22Rv1 (cell line): Measurements from ENCODE around the gene GGTLC1.

ENCODE experiments used
- H3K27ac ChIP-seq: fragments of 450-650 bp; 2 replicates; pipeline ENCODE4 v1.5.1; 2017
- CTCF ChIP-seq: fragments of 450-650 bp; IDR thresholded peaks from 2 replicates; pipeline ENCODE4 v1.5.1; 2017; ENCODE audit warnings: mild to moderate bottlenecking
- ZFX ChIP-seq: fragments of 450-650 bp; IDR thresholded peaks from 2 replicates; pipeline ENCODE4 v1.6.1; 2017; ENCODE audit warnings: antibody characterized with exemption, borderline replicate concordance

GGTLC1 gene

DNA sequence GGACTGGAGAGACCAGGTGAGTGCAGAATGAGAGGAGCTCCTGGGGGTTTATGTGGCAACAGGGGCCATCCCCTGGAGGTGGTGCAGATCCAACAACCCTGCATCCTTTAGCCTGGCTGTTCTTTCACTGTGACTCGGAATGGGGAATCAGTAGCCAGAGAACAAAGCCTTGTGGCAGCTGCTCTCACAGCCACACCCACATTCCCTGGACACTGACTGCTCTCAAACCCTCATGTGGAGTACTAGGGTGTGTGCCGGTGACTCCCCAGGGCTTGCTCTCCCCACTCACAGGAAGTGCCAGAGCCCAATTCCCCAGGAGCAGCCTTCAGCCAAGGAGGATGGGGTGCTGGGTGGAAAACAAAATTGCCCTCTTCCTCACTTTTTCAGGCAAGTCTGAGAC is 30.2 kb upstream of the GGTLC1 start:
- H3K27ac ChIP-seq = no peak overlapping the region
- TF ChIP-seq ZFX (no peak), CTCF (no peak)

DNA sequence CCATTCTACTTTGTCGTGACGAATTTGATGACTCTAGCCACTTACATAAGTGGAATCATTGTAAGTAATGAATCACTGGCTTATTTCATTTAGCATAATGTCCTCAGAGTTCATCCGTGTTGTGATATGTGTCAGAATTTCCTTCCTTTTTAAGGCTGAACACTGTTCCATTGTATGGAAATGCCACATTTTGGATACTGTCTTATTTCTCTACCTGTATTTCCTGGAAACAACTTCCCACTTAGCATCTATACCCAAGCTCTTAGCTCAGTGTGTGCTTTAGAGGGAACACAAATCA is 28.8 kb upstream of the GGTLC1 start:
- no peak for TF ChIP-seq ZFX
- TF ChIP-seq CTCF = no peak
- H3K27ac ChIP-seq = no peak overlapping the region

DNA sequence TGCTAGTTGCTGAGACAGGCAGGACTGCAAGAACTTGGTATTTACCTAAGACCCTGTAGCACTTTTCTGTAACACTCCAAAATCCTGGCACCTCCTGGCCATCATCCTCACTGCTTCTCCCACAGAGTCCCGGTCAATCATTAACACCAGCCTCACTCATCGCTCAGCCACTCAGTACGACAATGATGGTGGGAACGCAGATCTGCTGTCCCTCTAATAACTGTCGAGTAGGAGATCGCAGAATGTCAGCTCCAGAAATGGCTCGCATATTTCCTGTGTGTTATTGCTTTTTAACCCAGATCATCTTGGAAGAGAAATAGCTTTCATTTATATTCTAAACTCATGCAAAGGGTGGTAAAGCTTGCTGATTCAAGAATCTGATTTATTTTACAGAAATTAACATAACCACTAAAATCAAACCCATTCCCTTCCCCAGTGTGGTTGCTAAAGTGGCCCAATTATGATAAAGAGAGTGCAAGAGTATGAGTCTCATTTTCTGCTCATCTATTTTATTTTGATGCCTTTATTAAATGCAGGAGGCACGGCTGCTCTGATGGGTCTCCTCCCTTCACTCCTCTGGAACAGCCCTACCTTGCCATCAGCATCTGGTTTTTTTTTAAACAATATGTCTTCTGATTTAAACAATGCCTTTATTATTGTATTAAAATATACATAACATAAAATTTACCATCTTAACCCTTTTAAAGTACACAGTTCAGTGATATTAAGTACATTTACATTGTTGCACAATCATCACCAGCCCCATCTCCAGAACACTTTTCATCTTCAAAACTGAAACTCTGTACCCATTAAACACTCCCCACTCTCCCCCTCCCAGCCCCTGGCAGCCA is 28.3 kb upstream of the GGTLC1 start:
- TF ChIP-seq CTCF (no peak), ZFX (no peak)

GRCh38 chr20:24013953-24014352 is 25.4 kb upstream of the GGTLC1 start:
- no peak overlapping the region for H3K27ac ChIP-seq
- TF ChIP-seq CTCF (no peak), ZFX (no peak)

More for the DNA sequence above, 28.3 kb upstream of the GGTLC1 start:
- no peak overlapping the region for H3K27ac ChIP-seq

GRCh38 chr20:24011282-24011681 is 22.7 kb upstream of the GGTLC1 start:
- TF ChIP-seq CTCF (no peak), ZFX (no peak)
- H3K27ac ChIP-seq = no peak overlapping the region

DNA sequence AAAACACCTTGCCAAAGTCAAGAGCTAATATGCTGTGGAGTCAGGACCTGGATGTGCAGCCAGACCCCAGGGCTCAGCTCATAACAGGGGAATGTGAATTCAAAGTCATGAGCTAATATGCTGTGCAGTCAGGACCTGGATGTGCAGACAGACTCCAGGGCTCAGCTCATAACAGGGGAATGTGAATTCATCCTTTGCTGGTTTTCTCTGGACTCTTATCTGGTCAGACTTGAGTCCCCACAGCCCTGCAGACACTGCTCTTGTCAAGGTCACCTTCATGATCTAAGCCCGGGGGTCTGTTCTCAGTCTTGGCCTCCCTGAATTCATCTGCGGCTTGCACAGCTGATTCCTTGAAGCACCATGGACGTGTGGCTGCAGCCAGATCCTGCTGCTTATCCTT is 19.2 kb upstream of the GGTLC1 start:
- TF ChIP-seq ZFX (no peak), CTCF (no peak)
- no peak overlapping the region for H3K27ac ChIP-seq

DNA sequence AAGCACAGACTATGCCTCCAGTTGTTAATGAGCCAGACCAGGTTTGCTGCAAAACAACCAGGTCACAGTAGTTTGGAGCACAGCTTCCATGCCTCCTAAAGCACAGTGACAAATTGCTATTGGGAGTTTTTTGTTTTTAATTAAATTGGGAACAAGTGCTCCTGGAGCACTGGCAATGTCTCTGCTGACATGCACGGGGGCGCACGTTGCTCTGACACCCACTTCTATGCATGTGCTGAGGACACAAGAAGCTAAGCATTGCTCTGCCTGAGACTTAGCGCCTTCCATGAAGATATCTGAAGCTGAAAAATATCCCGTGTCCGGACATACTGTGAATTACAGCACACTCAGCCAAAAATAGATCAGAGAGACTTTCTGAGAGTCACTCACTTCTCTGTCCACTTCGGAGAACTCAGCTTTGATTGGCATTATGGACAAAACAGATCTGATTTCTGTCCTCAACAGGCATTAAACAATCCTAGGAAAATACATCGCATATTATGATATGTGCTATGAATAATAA is 18.6 kb upstream of the GGTLC1 start:
- no peak overlapping the region for H3K27ac ChIP-seq

More for the DNA sequence above, 18.6 kb upstream of the GGTLC1 start:
- TF ChIP-seq CTCF (no peak), ZFX (no peak)
